Measurements from ENCODE around the gene CCDC102A.

CCDC102A gene

DNA sequence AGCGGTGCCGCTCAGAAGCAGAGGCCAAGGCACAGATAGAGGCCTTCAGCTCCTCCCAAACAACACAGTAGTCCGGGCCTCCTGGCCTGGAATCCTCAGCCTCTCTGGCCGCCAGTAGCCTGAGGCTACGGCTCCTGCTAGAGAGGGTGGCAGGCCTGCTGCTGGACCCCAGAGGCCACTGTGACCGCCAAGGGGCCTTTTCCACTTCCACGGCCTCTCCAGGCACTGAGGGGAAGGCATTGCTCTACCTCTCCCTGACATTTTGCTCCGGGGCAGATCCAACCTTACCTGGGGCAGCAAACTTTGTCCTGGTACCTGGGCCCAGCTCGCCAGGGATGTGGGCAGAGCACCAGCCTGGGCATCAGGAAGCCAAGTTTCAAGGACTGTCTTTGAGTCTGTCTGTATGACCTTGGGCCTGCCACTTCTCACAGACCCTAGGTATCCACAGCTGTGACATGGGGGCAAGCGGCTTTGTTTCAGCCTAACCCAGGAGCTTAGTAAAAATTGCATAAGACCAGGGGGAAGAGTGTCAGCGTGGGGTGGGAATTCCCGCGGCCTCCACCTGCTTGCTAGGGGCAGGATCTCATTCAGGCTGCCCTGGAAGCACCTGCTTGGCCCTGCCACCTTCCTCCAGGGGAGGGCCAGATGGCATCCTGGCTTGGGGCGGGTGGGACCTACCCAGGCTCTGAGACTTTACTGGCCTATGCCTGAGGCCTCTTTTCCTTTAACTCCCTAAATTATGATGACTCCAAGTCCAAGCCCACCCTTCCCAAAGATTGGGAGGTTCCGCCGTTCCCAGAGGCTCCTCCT is 39.3 kb upstream of the CCDC102A start:
- TF ChIP-seq, protein P1, sequence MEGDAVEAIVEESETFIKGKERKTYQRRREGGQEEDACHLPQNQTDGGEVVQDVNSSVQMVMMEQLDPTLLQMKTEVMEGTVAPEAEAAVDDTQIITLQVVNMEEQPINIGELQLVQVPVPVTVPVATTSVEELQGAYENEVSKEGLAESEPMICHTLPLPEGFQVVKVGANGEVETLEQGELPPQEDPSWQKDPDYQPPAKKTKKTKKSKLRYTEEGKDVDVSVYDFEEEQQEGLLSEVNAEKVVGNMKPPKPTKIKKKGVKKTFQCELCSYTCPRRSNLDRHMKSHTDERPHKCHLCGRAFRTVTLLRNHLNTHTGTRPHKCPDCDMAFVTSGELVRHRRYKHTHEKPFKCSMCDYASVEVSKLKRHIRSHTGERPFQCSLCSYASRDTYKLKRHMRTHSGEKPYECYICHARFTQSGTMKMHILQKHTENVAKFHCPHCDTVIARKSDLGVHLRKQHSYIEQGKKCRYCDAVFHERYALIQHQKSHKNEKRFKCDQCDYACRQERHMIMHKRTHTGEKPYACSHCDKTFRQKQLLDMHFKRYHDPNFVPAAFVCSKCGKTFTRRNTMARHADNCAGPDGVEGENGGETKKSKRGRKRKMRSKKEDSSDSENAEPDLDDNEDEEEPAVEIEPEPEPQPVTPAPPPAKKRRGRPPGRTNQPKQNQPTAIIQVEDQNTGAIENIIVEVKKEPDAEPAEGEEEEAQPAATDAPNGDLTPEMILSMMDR (IDR thresholded peaks at IDR 0.05): no peak

DNA sequence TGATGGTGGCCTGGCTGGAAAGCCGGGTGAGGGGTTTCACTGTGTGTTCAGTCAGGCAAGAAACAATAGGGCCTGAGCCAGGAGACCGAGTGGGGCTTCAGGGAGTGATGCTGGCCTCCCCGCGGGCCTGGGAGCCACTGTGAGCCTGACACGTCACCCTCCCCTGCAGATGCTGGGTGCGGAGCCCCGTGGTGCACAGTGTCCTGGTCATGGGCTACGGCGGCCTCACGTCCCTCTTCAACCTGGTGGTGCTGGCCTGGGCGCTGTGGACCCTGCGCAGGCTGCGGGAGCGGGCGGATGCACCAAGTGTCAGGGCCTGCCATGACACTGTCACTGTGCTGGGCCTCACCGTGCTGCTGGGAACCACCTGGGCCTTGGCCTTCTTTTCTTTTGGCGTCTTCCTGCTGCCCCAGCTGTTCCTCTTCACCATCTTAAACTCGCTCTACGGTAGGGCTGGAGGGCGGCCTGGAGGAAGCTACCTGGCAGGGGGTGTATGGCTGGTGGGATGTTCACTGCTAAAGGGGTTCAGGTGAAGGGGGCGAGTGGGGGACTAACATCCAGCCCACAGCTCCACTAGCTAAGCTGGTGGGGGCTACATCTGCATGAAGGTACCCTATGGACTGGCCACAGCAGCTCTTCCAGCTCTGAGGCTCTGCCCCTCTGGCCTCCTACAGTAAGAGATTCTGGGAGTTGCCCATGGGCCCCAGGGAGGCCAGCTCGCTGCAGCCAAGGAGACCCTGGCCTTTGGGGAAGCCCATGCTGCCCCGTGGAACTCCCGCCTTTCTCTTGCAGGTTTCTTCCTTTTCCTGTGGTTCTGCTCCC is 38.5 kb upstream of the CCDC102A start:
- TF ChIP-seq, protein P1 (IDR thresholded peaks at IDR 0.05): no peak

DNA sequence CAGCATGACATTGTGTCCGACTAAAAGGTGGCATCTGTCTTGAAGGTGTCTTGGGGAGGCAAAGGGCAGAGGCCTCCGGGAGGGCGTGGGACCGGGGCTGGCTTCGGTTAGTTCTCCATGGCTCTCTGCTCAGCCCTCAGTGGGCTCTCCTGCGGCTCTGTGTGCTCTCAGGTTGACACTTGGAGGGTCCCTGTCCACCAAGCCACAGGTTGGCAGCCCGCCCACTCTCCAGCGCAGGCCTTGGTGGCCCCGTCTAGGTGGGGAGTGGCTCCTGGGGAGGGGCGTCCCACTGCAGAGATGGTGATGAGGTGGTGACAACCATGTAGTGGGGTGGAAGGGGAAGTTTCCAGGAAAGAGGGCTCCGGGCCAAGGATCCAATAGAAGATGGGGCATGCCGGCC is 37.7 kb upstream of the CCDC102A start:
- TF ChIP-seq, protein P1 (IDR thresholded peaks at IDR 0.05): no peak

DNA sequence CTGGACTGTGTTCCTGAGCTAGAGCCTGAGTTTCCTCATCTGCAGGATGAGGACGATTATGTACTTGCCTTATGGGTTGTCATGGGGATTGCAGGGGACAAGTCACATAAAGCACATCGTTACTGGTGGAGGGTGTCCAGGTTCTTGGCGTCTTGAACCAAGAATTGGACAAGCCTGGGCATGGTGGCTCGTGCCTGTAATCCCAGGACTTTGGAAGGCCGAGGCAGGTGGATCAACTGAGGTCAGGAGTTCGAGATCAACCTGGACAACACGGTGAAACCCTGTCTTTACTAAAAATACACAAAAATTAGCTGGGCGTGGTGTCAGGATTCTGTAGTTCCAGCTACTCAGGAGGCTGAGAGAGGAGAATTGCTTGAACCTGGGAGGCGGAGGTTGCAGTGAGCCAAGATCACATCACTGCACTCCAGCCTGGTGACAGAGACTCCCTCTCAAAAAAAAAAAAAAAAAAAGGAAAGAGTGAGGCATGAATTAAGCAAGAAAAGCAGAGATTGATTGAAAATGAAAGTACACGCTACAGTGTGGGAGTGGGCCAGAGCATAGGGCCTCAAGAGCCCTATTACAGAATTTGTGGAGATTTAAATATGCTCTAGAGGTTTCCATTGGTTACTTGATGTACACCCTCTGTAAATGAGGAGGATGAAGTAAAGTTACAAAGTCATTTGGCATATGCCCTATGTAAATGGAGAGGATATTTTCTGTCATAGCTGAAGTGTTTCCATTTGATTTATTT is 36.8 kb upstream of the CCDC102A start:
- TF ChIP-seq, protein P1 (IDR thresholded peaks at IDR 0.05): no peak

DNA sequence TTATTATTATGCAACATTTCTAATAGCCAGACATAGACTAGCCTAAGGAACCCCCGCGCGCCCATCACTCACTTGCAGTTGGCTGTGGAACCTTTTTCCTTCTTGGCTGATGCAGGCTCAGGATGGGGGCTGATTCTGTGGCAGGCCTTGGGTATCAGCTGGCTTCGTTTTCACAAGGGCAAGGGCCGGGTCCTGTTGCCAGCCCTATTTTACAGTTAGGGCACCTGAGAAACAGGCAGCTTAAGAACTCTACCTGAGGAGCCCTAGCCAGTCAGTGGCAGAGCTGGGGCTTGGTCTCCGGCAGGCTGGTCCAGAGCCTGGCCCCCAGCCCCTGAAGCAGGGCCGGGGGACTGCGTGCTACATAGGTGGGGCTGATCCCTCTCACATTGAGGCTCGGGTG is 34.7 kb upstream of the CCDC102A start:
- TF ChIP-seq, protein P1 (IDR thresholded peaks at IDR 0.05): no peak

DNA sequence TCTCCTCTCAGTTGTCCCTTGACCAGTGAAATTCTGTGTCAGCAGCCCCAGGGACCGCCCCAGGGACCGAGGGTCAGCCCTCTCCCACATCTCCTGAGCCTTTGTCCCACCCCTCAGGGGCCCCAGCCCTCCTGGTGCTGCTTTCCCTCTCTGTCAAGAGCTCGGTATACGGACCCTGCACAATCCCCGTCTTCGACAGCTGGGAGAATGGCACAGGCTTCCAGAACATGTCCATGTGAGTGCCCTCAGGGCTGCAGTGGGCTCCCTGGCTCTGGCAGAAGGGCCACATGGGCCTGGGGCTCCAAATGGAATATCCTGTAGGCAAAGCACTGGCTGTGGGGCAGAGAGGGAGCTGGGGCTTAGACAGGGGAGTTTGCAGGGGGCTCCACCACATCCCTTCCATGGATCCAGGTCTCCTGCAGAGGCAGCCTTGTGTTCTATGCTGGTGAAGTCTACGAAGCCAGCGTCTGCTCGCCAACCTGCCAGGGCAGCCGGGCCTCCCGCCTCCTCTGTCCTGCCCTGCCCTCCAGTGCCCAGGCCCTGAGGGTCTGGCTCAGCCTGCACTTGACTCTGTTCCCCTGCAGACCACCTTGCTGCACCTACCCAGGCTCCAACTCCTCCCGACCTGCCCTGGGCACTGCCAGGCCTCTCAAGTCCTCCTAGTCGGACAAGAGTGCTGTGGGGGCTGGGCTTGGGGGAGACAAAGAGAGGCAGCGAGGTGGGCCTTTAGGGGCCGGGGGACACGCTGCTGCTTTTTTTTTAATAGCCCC is 34.1 kb upstream of the CCDC102A start:
- TF ChIP-seq, protein P1 (IDR thresholded peaks at IDR 0.05): no peak

Measured in LNCAP (cell line).